ENCODE results near the gene NDFIP2. TPM values are rescaled to one million over a fixed set of nuclear protein-coding genes. Genes with fewer than 3 reads are reported as not detected.

NDFIP2 gene
- total RNA-seq, 2 donors from 2014 or later = 117 to 129 TPM

GRCh38 chr13:79486433-79487188 is 5.7 kb downstream of the NDFIP2 start:
- DNase-seq (no peak), ATAC-seq (no peak)
- intact Hi-C loops (cut with DNase I, micrococcal nuclease) = no loop called here

GRCh38 chr13:79490326-79490725 is 9.4 kb downstream of the NDFIP2 start:
- DNase-seq = no peak
- ATAC-seq = no peak
- intact Hi-C loops (cut with DNase I, micrococcal nuclease) = no loop called here

GRCh38 chr13:79490824-79491223 is 9.9 kb downstream of the NDFIP2 start:
- no peak for ATAC-seq
- no peak for DNase-seq
- intact Hi-C loops (cut with DNase I, micrococcal nuclease) = no loop called here

DNA sequence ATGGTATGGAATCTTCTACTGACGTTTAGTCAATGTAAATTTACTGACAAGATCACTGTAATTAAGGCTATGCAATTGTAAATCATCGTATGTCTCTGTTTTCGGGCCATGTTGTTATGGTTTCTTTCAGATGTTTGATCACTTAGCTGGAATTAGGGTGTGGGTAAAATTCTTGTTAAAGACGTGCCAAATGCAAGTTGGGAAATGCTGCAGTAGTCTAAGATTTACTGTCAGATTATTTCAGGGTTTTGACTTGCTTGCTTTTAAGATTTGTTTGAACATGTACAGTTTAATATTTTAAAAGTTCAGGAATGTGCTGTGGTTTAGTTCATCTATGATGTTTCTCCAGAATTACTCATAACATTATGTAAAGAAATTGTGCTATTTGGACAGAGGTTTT is 10.8 kb downstream of the NDFIP2 start:
- intact Hi-C loops (cut with DNase I, micrococcal nuclease) = no loop called here
- no peak for DNase-seq
- ATAC-seq = no peak

GRCh38 chr13:79492313-79492798 is 11.4 kb downstream of the NDFIP2 start:
- ATAC-seq = peak; percentile 21
- intact Hi-C loops (cut with DNase I, micrococcal nuclease) = no loop called here
- DNase-seq = no peak

DNA sequence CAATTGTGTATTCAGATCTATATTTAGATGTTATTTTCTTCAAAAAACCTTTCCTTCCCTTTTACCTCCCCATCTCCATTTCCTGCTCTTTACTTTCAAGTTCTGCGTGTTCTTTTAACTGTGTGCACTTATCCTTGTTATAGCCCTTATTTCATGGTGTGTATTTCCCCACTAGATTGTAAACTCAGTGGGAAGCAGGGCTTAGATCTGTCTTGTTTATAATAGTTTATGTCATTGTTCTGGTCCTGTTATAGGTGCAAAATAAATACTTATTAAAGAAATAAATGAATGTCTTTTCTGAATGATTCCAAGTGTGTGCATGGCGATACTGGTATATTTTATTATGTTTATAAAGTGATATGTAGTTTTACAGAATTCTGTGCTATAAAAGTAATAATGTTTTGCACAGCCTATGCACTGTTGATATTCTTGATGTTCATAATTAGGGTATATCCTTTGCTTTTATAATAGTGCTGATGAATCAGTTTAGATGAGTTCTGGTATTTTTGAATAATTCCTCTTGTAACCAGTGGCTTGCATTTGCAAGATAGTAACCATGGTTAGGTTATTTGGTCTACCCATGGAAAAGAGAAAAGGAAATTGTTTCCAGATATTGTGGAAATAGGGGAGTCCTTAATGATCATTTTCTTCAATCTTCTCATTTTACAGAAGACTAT is 12.1 kb downstream of the NDFIP2 start:
- no peak for DNase-seq
- ATAC-seq = peak; percentile 65
- intact Hi-C loops (cut with DNase I, micrococcal nuclease) = no loop called here

DNA sequence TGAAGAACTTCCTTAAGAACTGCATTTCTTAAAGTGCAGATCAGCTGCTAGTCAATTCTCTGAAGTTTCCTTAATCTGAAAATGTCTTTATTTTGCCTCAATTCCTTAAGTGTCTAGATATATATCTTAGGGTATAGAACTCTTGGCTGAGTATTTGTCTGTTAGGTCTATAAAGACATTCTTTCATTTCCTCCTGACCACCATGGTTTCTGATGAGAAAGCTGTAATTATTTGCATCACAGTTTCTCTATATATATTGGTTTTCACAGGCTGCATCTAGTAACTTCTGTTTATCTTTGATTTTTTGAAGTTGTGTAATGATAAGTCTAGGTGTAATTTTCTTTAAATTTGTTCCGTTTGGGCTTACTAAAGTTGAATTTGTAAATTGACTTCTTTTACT is 15.2 kb downstream of the NDFIP2 start:
- intact Hi-C loops (cut with DNase I, micrococcal nuclease) = no loop called here
- DNase-seq = no peak
- no peak for ATAC-seq

- DNase-seq = no peak
- intact Hi-C loops (cut with DNase I, micrococcal nuclease) = no loop called here
- ATAC-seq = peak; percentile 21
Measured at GRCh38 chr13:79497064-79497463, 16.1 kb downstream of the NDFIP2 start.

- intact Hi-C loops (cut with DNase I, micrococcal nuclease) = no loop called here
- DNase-seq = no peak
- ATAC-seq = peak; percentile 64
Measured at GRCh38 chr13:79497852-79498251, 16.9 kb downstream of the NDFIP2 start.

GRCh38 chr13:79500829-79501228 is 19.9 kb downstream of the NDFIP2 start:
- intact Hi-C loops (cut with DNase I, micrococcal nuclease) = no loop called here

DNA sequence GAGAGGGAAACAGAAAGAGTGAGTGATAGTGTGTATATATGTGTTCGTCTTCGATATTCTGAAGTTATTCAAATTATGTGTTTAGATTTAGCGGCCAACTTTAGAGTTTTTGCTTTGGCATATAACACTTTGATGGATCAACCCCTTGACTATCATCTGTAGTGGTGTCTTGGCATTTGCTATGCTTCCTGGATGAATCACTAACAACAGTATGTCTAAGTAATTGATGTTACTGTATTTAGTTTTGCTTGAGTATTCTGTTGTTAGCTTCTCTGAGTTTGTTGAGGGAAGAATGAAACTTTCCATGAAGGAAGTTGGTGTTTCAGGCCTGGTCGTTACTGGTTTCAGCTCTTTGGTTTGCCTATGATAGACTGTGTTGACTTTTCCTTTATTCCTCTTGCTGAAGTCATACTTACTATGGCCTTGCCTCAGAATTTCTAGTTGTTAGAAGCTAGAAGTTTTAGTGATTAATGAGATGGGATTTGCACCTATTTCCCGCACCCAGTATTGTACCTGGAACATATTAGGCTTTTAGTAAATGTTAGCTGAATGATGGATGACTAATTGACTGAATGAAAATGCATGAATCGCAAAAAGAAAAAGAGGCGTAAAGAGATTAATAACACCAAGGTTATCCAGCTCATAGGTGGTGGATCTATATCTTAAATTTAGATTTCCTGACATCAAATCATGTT is 20.7 kb downstream of the NDFIP2 start:
- DNase-seq = no peak
- ATAC-seq = peak; percentile 22
- intact Hi-C loops (cut with DNase I, micrococcal nuclease) = no loop called here

More at GRCh38 chr13:79500829-79501228, 19.9 kb downstream of the NDFIP2 start:
- ATAC-seq = no peak
- DNase-seq = no peak

DNA sequence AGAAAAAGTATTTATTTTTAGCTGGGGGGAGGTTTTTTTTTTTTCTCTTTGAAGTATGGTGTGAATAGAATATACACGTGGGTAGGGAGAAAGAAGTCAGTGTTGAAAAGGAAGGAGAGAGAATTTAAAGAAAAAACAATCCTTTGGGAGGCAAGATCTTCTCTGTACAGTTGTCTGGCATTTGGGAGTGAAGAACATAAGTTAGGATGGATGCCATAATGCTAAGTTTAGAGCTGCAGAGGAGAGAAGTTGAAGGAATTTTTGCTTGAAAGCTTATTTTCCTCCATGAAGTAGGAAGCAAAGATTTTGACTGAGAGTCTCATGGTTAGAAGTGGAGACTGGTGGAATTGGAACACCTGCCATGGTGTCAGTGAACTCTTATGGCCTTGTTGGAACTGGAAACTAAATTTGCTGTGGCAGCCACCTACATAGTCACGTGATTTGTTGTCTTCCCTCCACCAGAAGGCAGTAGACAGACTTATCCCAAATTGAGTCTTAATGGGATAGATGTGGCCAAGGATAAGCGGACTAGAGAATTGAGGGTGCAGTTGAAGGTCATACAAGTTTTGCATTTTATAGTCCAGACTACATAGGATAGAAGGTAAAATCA is 22.0 kb downstream of the NDFIP2 start:
- no peak for ATAC-seq
- intact Hi-C loops (cut with DNase I, micrococcal nuclease) = no loop called here

GRCh38 chr13:79503473-79504017 is 22.6 kb downstream of the NDFIP2 start:
- intact Hi-C loops (cut with DNase I, micrococcal nuclease) = no loop called here
- ATAC-seq (peak; percentile 19), DNase-seq (no peak)

More for the DNA sequence above, 22.0 kb downstream of the NDFIP2 start:
- no peak for DNase-seq

DNA sequence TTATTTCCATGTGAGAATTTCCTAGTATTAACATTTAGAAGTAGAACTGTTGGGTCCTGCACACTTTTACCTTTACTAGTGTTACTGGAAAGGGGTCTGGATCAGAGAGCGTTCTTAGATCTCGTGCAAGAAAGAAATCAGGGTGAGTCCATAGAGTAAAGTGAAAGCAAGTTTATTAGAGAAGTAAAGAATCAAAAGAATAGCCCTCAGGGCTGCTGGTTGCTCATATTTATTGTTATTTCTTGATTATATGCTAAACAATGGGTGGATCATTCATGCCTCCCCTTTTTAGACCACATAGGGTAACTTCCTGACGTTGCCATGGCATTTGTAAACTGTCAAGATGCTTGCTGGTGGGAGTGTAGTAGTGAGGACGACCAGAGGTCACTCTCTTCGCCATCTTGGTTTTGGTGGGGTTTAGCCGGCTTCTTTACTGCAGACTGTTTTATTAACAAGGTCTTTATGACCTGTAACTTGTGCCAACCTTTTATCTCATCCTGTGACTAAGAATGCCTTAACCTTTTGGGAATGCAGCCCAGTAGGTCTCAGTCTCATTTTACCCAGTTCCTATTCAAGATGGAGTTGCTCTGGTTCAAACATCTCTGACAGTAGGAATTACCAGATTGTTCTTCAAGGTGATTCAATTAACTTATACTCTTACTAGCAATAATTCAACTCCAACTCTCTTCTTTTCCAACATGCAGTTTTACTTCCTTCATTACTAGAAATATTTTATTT is 27.4 kb downstream of the NDFIP2 start:
- ATAC-seq (no peak), DNase-seq (no peak)
- intact Hi-C loops (cut with DNase I, micrococcal nuclease) = no loop called here

DNA sequence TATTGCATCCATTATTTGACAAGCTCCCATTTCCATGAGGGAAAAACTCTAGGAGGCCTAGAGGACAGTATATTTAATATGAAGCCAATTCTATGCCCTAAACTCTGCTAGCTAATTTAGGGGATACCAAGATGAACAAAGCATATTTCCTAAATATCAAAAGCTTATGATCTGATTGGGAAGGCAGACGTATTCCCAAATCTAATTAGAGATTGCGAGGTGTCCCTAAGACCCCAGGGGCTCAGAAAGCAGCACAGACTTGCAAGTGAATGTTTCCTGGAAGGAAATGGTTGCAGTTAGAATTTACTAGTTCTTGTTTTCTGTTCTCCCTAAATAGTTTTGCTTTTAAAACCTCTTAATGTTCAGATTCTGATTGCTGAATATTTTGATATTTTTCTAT is 30.7 kb downstream of the NDFIP2 start:
- no peak for DNase-seq
- ATAC-seq = no peak
- intact Hi-C loops (cut with DNase I, micrococcal nuclease) = no loop called here

- DNase-seq = no peak
- intact Hi-C loops (cut with DNase I, micrococcal nuclease) = no loop called here
- ATAC-seq = no peak
Measured at GRCh38 chr13:79512950-79513349, 32.0 kb downstream of the NDFIP2 start.

- intact Hi-C loops (cut with DNase I, micrococcal nuclease) = no loop called here
- ATAC-seq (no peak), DNase-seq (no peak)
Measured at GRCh38 chr13:79516595-79516994, 35.6 kb downstream of the NDFIP2 start.

DNA sequence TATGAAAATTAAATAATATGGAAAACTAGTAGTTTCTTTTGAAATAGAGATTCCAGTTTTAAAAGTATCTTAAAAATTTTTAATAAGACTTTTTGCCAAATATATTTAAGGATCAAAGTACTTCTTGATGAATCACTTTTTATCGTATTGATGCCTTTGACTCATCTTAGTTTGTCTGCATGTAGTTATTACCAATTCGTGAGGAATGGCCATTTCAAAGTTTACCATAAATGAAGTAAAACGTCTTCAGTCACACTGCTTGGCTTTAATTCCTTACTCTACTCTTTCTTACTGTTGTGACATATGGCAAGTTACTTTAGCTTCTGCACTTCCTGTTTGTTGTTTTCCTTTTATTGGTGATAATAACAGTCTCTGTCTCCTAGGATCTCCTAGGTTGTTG is 38.3 kb downstream of the NDFIP2 start:
- DNase-seq (no peak), ATAC-seq (no peak)
- intact Hi-C loops (cut with DNase I, micrococcal nuclease) = no loop called here
